Activated T-helper 17 cell treated with anti-CD3 and anti-CD28 coated beads, Interleukin-2, amount 50 U/mL, for 72 hours (primary cell): ENCODE results near the gene TKFC. TPM values are rescaled to one million over a fixed set of nuclear protein-coding genes. Genes with fewer than 3 reads are reported as not detected.
A peak's percentile ranks its signal among the peaks of the same experiment; 100 is the strongest.

ENCODE experiments used
- ATAC-seq: fragments of 150-1000 bp; cut with Tn5 transposase; replicated peaks from 2 replicates; pipeline ENCODE4 v1.10.0; 2021; ENCODE audit warnings: mild to moderate bottlenecking, moderate library complexity
- H3K27ac Mint-ChIP-seq: one replicate; pipeline ENCODE4 v1.8.0; 2022; ENCODE audit warnings: mixed read lengths
- H3K27me3 Mint-ChIP-seq: one replicate; pipeline ENCODE4 v1.8.0; 2022; ENCODE audit warnings: mixed read lengths
- H3K36me3 Mint-ChIP-seq: one replicate; pipeline ENCODE4 v1.8.0; 2022; ENCODE audit warnings: low read depth, mild to moderate bottlenecking, mixed read lengths
- H3K4me1 Mint-ChIP-seq: one replicate; pipeline ENCODE4 v1.8.0; 2022; ENCODE audit warnings: mixed read lengths
- H3K4me3 Mint-ChIP-seq: one replicate; pipeline ENCODE4 v1.8.0; 2022; ENCODE audit warnings: mild to moderate bottlenecking, mixed read lengths
- H3K9me3 Mint-ChIP-seq: one replicate; pipeline ENCODE4 v1.8.0; 2022; ENCODE audit warnings: mixed read lengths
- total RNA-seq, 2 donors: library from RNA; stranded (reverse); gene quantifications; one replicate each; pipeline ENCODE4 v1.2.3, GENCODE V29; 2022

Gene TKFC
- total RNA-seq, 2 donors from 2014 or later, result 32.6 to 32.9 TPM

DNA sequence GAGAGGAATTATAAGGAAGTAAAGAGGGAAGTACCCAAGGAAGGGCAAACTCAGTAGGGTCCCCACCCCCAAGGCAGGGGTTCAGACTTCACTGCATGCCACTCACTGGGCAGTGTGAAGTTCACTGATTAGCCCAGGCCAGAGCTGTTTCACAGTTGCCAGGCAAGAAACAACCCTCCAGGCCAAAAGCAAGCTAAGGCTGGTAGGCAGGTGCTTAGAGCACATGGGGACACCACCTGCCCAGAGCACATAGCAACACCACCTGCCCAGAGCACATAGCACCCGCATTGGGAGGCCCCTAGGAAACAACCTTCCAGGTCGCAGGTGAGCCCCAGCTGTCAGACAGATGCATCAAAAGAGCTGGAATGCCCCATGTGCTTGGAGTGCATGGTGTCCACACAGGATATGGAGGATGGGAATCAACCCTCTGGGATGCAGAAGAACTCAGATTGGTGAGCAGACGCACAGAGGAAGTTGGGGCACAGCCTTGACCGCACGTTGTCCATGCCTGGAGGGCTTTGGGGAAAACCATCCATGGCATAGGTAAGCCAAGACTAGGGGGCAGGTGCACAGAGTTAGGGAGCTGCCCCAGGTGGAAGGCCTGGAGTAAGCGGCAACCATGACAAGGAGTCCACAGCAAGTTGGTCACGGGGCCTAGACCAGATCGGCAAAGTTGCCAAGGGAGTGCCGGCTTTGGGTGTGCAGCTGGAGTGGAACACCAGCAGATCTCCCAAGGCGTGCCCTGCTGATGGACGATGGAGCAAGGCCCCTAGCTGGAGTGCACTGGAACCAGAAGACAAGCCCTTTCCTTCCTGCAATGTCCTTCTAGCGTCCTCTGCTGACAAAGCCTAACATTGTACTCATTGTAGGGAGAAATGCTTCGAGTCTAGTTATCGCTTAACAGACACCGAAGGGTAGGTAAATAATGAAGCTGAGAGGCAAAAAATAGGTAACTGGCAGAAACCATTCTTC lies 51.5 kb downstream of the TKFC start:
- Mint-ChIP-seq H3K4me1 (no peaks in the 10 kb centered on the region), H3K36me3 (no peaks in the 10 kb centered on the region), H3K27me3 (no peaks in the 10 kb centered on the region), H3K4me3 (no peak overlapping the region), H3K27ac (no peak overlapping the region), H3K9me3 (no peaks in the 10 kb centered on the region)
- no peak for ATAC-seq

DNA sequence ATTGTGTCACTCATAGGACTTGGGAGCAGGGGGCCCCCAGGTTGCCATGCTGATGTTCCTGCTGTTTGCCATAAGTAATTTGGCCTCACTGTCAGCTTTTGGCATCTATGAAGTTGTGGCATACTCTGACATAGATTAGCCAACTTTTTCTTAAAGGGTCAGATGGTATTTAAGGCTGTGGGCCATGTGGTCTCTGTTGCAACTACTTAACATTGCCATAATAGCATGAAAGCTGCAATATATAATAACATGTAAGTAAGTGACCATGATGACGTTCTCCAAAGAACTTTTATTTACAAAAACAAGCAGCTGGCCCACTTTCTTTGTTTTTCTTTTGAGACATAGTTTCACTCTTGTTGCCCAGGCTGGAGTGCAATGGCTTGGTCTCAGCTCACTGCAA lies 57.1 kb downstream of the TKFC start:
- Mint-ChIP-seq H3K4me1 (peaks cover 12% of the 10 kb centered on the region), H3K36me3 (peaks cover 12% of the 10 kb centered on the region), H3K9me3 (no peaks in the 10 kb centered on the region), H3K27ac (no peak overlapping the region), H3K4me3 (no peak overlapping the region), H3K27me3 (no peaks in the 10 kb centered on the region)
- ATAC-seq, result no peak

DNA sequence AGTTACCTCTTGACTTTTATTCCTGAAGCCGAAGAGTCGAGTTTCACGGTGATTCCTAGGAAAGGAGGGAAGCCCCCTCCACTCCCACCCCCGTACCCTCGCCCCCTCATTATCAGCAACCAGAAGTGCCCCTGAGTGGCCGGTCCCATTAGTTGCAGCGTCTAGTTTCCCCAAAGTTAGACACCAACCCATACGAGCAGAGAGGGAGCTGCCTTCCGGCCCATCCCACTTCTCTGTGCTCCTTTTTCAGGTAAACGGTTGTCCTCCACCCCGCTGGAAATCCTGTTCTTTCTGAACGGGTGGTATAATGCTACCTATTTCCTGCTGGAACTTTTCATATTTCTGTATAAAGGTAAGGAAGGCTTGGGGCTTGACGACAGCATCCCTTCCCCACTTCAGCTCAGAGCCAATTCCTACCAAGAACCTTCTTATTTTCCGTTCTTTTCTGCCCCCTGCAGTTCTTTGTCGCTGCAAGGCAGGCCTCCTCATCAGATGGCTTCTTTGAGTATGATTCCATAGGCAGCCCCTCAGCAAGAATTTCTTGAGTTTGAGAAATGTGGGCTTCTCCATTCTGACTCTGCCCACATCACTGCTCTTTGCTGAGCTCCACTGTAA lies 60.1 kb downstream of the TKFC start:
- Mint-ChIP-seq H3K27me3 (no peaks in the 10 kb centered on the region), H3K4me1 (peaks cover 12% of the 10 kb centered on the region), H3K36me3 (peaks cover 33% of the 10 kb centered on the region), H3K9me3 (no peaks in the 10 kb centered on the region), H3K4me3 (peak overlapping the region; percentile 91), H3K27ac (peak overlapping the region; percentile 94)
- no peak for ATAC-seq

Other genes starting within 250 kb of the TKFC start
- 100 to 1,000 TPM; 231 to 476 TPM for gene CD5, start 230.7 kb upstream of the TKFC start, total RNA-seq
- gene VPS37C, start 171.8 kb upstream of the TKFC start, total RNA-seq, result 10 to 100 TPM in 1 of 2 donors, 1 to 10 TPM in 1; 9.7 to 14.5 TPM
- gene PGA3, start 129.7 kb upstream of the TKFC start, total RNA-seq, result not detected
- gene PGA4, start 110.9 kb upstream of the TKFC start, total RNA-seq, result not detected
- gene PGA5, start 92.1 kb upstream of the TKFC start, total RNA-seq, result not detected
- 10 to 100 TPM in 1 of 2 donors, 1 to 10 TPM in 1; 8.6 to 11.1 TPM for gene VWCE, start 37.9 kb upstream of the TKFC start, total RNA-seq
- gene DDB1, start 123 bp upstream of the TKFC start, total RNA-seq, result 100 to 1,000 TPM; 211 to 344 TPM
- gene CYB561A3, start 28.7 kb downstream of the TKFC start, total RNA-seq, result 10 to 100 TPM; 46.5 to 62.3 TPM
- 10 to 100 TPM; 30.6 to 47.9 TPM for gene TMEM138, start 29.1 kb downstream of the TKFC start, total RNA-seq
- gene TMEM216, start 59.4 kb downstream of the TKFC start, total RNA-seq, result 10 to 100 TPM; 12.1 to 12.8 TPM
- gene CPSF7, start 96.7 kb downstream of the TKFC start, total RNA-seq, result 100 to 1,000 TPM in 1 of 2 donors, 10 to 100 TPM in 1; 98.1 to 114 TPM
- gene SDHAF2, start 96.9 kb downstream of the TKFC start, total RNA-seq, result 10 to 100 TPM; 36.9 to 45.5 TPM
- gene LRRC10B, start 175.5 kb downstream of the TKFC start, total RNA-seq, result not detected
- gene SYT7, start 247.8 kb downstream of the TKFC start, total RNA-seq, result under 1 TPM in 1 of 2 donors, not detected in 1; 0.19 TPM